SU-DHL-6 (cell line): Measurements from ENCODE around the gene LETM1.

Experiments
- CTCF ChIP-seq: fragments of 200-600 bp; sonication (generic); IDR thresholded peaks from one replicate; pipeline ENCODE4 v1.5.1; 2017; ENCODE audit warnings: antibody characterized with exemption, mild to moderate bottlenecking, low read length, moderate library complexity; ENCODE audit not compliant: insufficient read depth, poor library complexity, severe bottlenecking
- EZH2phosphoT487 ChIP-seq: fragments of 200-600 bp; sonication (generic), shearing (Covaris generic); conservative IDR thresholded peaks from 2 replicates; pipeline ENCODE4 v1.6.1; 2018; ENCODE audit warnings: mild to moderate bottlenecking, antibody characterized with exemption, low read length, moderate library complexity, mixed read lengths

DNA sequence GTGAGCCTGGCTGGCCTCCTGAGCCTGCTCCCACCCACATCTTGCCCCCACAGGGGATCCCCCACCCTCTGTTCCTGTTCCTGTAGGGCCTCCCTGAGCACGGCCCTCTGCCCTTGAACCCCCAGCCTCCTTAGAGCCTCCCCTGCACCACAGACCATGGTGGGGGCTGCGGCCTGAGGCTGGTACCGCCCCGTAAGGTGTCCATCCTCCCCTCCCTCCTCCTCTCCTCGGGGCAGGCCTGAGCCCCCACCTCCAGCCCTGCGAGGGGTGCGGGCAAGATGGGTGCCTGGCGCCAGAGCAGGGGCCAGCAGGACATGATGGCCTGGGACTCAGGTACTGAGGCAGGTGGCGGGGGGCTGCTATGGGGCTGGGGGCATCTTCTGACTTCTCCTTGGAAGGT is 91.3 kb downstream of the LETM1 start:
- TF ChIP-seq CTCF (no peak), EZH2phosphoT487 (no peak)
